ENCODE measurements around the gene MACF1.

The MACF1 gene

GRCh38 chr1:39301606-39302005 lies 97.1 kb downstream of the MACF1 start:
- H3K4me1 ChIP-seq (ENCODE audit: low read length) = 0 out of 2 replicates have a peak, but pooled peaks cover 5% of the 10 kb centered on the region

GRCh38 chr1:39305555-39305954 lies 101.1 kb downstream of the MACF1 start:
- Histone ChIP-seq H3K4me2 (ENCODE audit: low read depth, low read length) (no peak overlapping the region), H3K9me3 (replicated peaks; ENCODE audit: insufficient read depth, low read length) (no peaks in the 10 kb centered on the region), H3K9me2 (replicated peaks; ENCODE audit: insufficient read depth, low read length) (no peaks in the 10 kb centered on the region), H3K79me2 (ENCODE audit: low read length) (peaks cover 6% of the 10 kb centered on the region; the same call in 1 of the 2 replicates), H3K27ac (ENCODE audit: low read length) (no peak overlapping the region), H3K36me3 (replicated peaks; ENCODE audit: insufficient read depth, low read length) (peaks cover 16% of the 10 kb centered on the region), H4K20me1 (ENCODE audit: insufficient read depth, low read length) (no peaks in the 10 kb centered on the region), H3K9ac (ENCODE audit: low read length) (no peak overlapping the region), H3K4me3 (ENCODE audit: low read length) (no peak overlapping the region), H2AFZ (ENCODE audit: low read length) (no peak overlapping the region), H3K27me3 (replicated peaks; ENCODE audit: insufficient read depth, low read length) (no peaks in the 10 kb centered on the region), H3K4me1 (ENCODE audit: low read length) (0 out of 2 replicates have a peak, but pooled peaks cover 5% of the 10 kb centered on the region), H3F3A (ENCODE audit: insufficient read depth, low read length) (no peaks in the 10 kb centered on the region)
- no peak for DNase-seq
- TF ChIP-seq, protein P1, sequence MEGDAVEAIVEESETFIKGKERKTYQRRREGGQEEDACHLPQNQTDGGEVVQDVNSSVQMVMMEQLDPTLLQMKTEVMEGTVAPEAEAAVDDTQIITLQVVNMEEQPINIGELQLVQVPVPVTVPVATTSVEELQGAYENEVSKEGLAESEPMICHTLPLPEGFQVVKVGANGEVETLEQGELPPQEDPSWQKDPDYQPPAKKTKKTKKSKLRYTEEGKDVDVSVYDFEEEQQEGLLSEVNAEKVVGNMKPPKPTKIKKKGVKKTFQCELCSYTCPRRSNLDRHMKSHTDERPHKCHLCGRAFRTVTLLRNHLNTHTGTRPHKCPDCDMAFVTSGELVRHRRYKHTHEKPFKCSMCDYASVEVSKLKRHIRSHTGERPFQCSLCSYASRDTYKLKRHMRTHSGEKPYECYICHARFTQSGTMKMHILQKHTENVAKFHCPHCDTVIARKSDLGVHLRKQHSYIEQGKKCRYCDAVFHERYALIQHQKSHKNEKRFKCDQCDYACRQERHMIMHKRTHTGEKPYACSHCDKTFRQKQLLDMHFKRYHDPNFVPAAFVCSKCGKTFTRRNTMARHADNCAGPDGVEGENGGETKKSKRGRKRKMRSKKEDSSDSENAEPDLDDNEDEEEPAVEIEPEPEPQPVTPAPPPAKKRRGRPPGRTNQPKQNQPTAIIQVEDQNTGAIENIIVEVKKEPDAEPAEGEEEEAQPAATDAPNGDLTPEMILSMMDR (IDR thresholded peaks at IDR 0.05; ENCODE audit: low read length) = no peak
- TF ChIP-seq EZH2phosphoT487 (IDR thresholded peaks at IDR 0.05; ENCODE audit: low read length) = no peak
- TF ChIP-seq EZH2 (optimal IDR thresholded peaks at IDR 0.05; ENCODE audit: low read depth, low read length) = no peak

More at GRCh38 chr1:39301606-39302005, 97.1 kb downstream of the MACF1 start:
- Histone ChIP-seq H3K36me3 (replicated peaks; ENCODE audit: insufficient read depth, low read length) (peaks cover 8% of the 10 kb centered on the region; the same call in 1 of the 2 replicates), H3K4me3 (ENCODE audit: low read length) (no peak overlapping the region), H3F3A (ENCODE audit: insufficient read depth, low read length) (no peaks in the 10 kb centered on the region), H4K20me1 (ENCODE audit: insufficient read depth, low read length) (no peaks in the 10 kb centered on the region), H2AFZ (ENCODE audit: low read length) (no peak overlapping the region), H3K9me2 (replicated peaks; ENCODE audit: insufficient read depth, low read length) (no peaks in the 10 kb centered on the region), H3K9me3 (replicated peaks; ENCODE audit: insufficient read depth, low read length) (no peaks in the 10 kb centered on the region), H3K4me2 (ENCODE audit: low read depth, low read length) (no peak overlapping the region), H3K27me3 (replicated peaks; ENCODE audit: insufficient read depth, low read length) (no peaks in the 10 kb centered on the region), H3K27ac (ENCODE audit: low read length) (no peak overlapping the region), H3K79me2 (ENCODE audit: low read length) (peaks cover 8% of the 10 kb centered on the region; the same call in 1 of the 2 replicates), H3K9ac (ENCODE audit: low read length) (no peak overlapping the region)
- TF ChIP-seq EZH2 (optimal IDR thresholded peaks at IDR 0.05; ENCODE audit: low read depth, low read length) = no peak
- TF ChIP-seq, protein P1 (IDR thresholded peaks at IDR 0.05; ENCODE audit: low read length) = no peak
- TF ChIP-seq EZH2phosphoT487 (IDR thresholded peaks at IDR 0.05; ENCODE audit: low read length) = no peak
- DNase-seq = no peak

DNA sequence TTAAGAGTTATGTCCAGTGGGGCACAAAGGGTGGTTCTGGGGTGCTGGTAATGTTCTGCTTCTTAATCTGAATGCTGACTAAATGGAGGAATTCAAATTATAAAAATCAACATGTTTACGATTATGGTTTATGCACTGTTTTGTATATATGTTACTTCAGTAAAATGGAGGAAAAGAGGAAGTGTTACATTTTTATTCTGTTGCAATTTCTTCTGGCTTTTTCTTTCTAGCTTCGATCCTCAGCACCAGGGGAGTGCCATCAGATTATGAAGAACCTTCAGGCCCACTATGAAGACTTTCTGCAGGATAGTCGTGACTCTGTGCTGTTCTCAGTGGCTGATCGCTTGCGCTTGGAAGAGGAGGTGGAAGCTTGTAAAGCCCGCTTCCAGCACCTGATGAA lies 105.5 kb downstream of the MACF1 start:
- Histone ChIP-seq H3K79me2 (ENCODE audit: low read length) (no peaks in the 10 kb centered on the region), H3K4me1 (ENCODE audit: low read length) (0 out of 2 replicates have a peak, but pooled peaks cover 5% of the 10 kb centered on the region), H3F3A (ENCODE audit: insufficient read depth, low read length) (no peaks in the 10 kb centered on the region), H2AFZ (ENCODE audit: low read length) (no peak overlapping the region), H3K9me3 (replicated peaks; ENCODE audit: insufficient read depth, low read length) (no peaks in the 10 kb centered on the region), H3K27me3 (replicated peaks; ENCODE audit: insufficient read depth, low read length) (no peaks in the 10 kb centered on the region), H4K20me1 (ENCODE audit: insufficient read depth, low read length) (no peaks in the 10 kb centered on the region), H3K27ac (ENCODE audit: low read length) (no peak overlapping the region), H3K9ac (ENCODE audit: low read length) (no peak overlapping the region), H3K9me2 (replicated peaks; ENCODE audit: insufficient read depth, low read length) (no peaks in the 10 kb centered on the region), H3K36me3 (replicated peaks; ENCODE audit: insufficient read depth, low read length) (peaks cover 20% of the 10 kb centered on the region), H3K4me3 (ENCODE audit: low read length) (no peak overlapping the region), H3K4me2 (ENCODE audit: low read depth, low read length) (no peak overlapping the region)
- no peak for TF ChIP-seq EZH2 (optimal IDR thresholded peaks at IDR 0.05; ENCODE audit: low read depth, low read length)
- TF ChIP-seq, protein P1 (IDR thresholded peaks at IDR 0.05; ENCODE audit: low read length) = no peak
- TF ChIP-seq EZH2phosphoT487 (IDR thresholded peaks at IDR 0.05; ENCODE audit: low read length) = no peak
- no peak for DNase-seq
